Heart left ventricle (tissue), 16 donors: ENCODE results near the gene LCP2. TPM values are rescaled to one million over a fixed set of nuclear protein-coding genes. Genes with fewer than 3 reads are reported as not detected.

Experiments used
- ATAC-seq, 4 donors: fragments of 200-7000 bp; cut with Tn5 transposase; one replicate each; pipeline ENCODE4 v1.9.1; 2020 to 2022; ENCODE audit warnings: moderate library complexity in 4 of 4, mild to moderate bottlenecking in 3 of 4, moderate number of reproducible peaks in 1 of 4
- DNase-seq, 5 donors: peaks; one replicate each; pipeline ENCODE4 v3.0.0-alpha.2; 2020
- H3K27ac ChIP-seq, 12 donors: fragments of 200-600 bp; sonication (generic) in 4 of 12; one replicate each; pipeline versions ENCODE4 v1.5.0 to v1.8.0; 2016 to 2022; ENCODE audit warnings: mild to moderate bottlenecking in 2 of 12
- H3K27me3 ChIP-seq, 9 donors: fragments of 200-600 bp; sonication (generic) in 2 of 9; one replicate each; pipeline versions ENCODE4 v1.5.1 to v1.8.0; 2016 to 2022; ENCODE audit warnings: mild to moderate bottlenecking in 3 of 9
- H3K36me3 ChIP-seq, 9 donors: fragments of 200-600 bp; sonication (generic) in 2 of 9; one replicate each; pipeline versions ENCODE4 v1.5.0 to v1.8.0; 2018 to 2022; ENCODE audit warnings: mild to moderate bottlenecking in 2 of 9
- H3K4me1 ChIP-seq, 12 donors: fragments of 200-600 bp; sonication (generic) in 4 of 12; one replicate each; pipeline versions ENCODE4 v1.5.0 to v1.8.0; 2016 to 2022; ENCODE audit warnings: mild to moderate bottlenecking in 3 of 12
- H3K4me3 ChIP-seq, 12 donors: fragments of 200-600 bp; sonication (generic) in 4 of 12; one replicate each; pipeline versions ENCODE4 v1.5.0 to v1.8.0; 2017 to 2022; ENCODE audit warnings: mild to moderate bottlenecking in 9 of 12, moderate library complexity in 4 of 12
- H3K9me3 ChIP-seq, 12 donors: fragments of 200-600 bp; sonication (generic) in 4 of 12; one replicate each; pipeline versions ENCODE4 v1.5.0 to v1.8.0; 2016 to 2022; ENCODE audit warnings: mild to moderate bottlenecking in 1 of 12
- CTCF ChIP-seq, 12 donors: fragments of 200-600 bp; sonication (generic) in 4 of 12; IDR thresholded peaks; one replicate each; pipeline versions ENCODE4 v1.5.0 to v1.8.0; 2018 to 2022; ENCODE audit warnings: antibody characterized with exemption in 12 of 12, mild to moderate bottlenecking in 5 of 12
- POLR2A ChIP-seq, 2 donors: fragments of 450-650 bp; IDR thresholded peaks; one replicate each; pipeline ENCODE4 v1.6.1; 2017; ENCODE audit warnings: antibody characterized with exemption in 2 of 2, mild to moderate bottlenecking in 2 of 2, moderate library complexity in 2 of 2
- WGBS, 4 donors: extraction: QIAGEN DNeasy Blood & Tissue Kit in 2 of 4; methylation state at CpG; one replicate each; pipeline versions ENCODE4 v1.1.5 to v1.1.7; 2013 to 2018; 5-methylcytosine and 5-hydroxymethylcytosine counted together
- intact Hi-C, 10 donors: fragments of 100-400 bp; cut with DNase I; formaldehyde crosslinking; loops; one replicate each; pipeline versions ENCODE4 v1.11.1 to v1.14.2; 2022
- polyA plus RNA-seq, 2 donors: library from polyadenylated mRNA; stranded (reverse); fragments of 200-250 nt; gene quantifications; one replicate each; pipeline ENCODE4 v1.2.3, GENCODE V29; 2013
- total RNA-seq, 9 donors: library from RNA; depleted of rRNA in 2 of 9; stranded (reverse); fragments of >200 nt in 2 of 9; fragmentation: NEBNext Ultra II Directional in 3 of 9; extraction: Animal tissue kit (Norgen Biotek cat#: 25700) in 3 of 9; gene quantifications; one replicate each; pipeline versions ENCODE4 v1.1.0 to v1.2.4, GENCODE V29; 2016 to 2023
- donor health status: ischemic (EF 13 %, LVEDD 7.1; RV severe dilation, severe dysfunction).
- donor health status: healthy with polysubstance abuse.
- donor health status: DM: no; HTN: yes; CAD: no.
- donor health status: DM: no; HTN: no; CAD: no.
- donor health status: ischemic (EF 25% LVEDD 6.9; RV normal size, moderate dysfunction).
- donor health status: ischemic (EF 25% LVEDD 5.7; RV mildly dilated, moderate dysfunction).
- donor health status: healthy.
- donor health status: DM: yes; HTN: yes; CAD: no.
- donor health status: ischemic (EF 35%, LVEDD 5.7; RV mildly dilated, moderate dysfunction).
- donor health status: nonischemic (EF 11% LVEDD 7.7; RV severe dilation, severe dysfunction).
- donor health status: DM: yes; HTN: yes; CAD: no.
- donor health status: PGD.
- donor health status: ischemic (EF 29% LVEDD 5.4; RV normal size, mild dysfunction).
- donor health status: nonischemic (EF 23%, LVEDD 6.1; RV moderate dilation, normal function).

The LCP2 gene
- total and polyA plus RNA-seq, 11 donors, result 2.2 to 73.7 (median 4.6) TPM

- peak; percentile 70 to 82 (median 71) for DNase-seq
Observed at GRCh38 chr5:170225326-170226128, 72.0 kb downstream of the LCP2 start.

GRCh38 chr5:170223906-170224305 is 73.7 kb downstream of the LCP2 start:
- intact Hi-C loops, result loop anchor here in 3 of 10 donors (2.0 to 10.0 kb wide), 3 partner anchors 197 to 411 kb away; no protein-coding TSS in a partner anchor
- 72 to 85% (median 79%) methylated on average over 5 of the region's 5 CpGs for WGBS, 4 donors
- H3K36me3 ChIP-seq, result no peaks in the 10 kb centered on the region
- H3K27me3 ChIP-seq, result no peaks in the 10 kb centered on the region
- no peak overlapping the region for H3K4me3 ChIP-seq
- peak overlapping the region in 4 of 12 donors; percentile 4 to 69 (median 36) for H3K27ac ChIP-seq
- no peak for ATAC-seq
- H3K4me1 ChIP-seq, result peaks cover 0 to 34% (median 0%) of the 10 kb centered on the region in 12 donors
- DNase-seq, result no peak
- H3K9me3 ChIP-seq, result no peaks in the 10 kb centered on the region
- TF ChIP-seq CTCF (IDR thresholded peaks at IDR 0.05), result no peak

More at GRCh38 chr5:170225326-170226128, 72.0 kb downstream of the LCP2 start:
- TF ChIP-seq CTCF (IDR thresholded peaks at IDR 0.05) (peak; percentile 63 to 86 (median 78)), POLR2A (IDR thresholded peaks at IDR 0.05) (no peak)
- WGBS, 4 donors, result 52 to 58% (median 57%) methylated on average over 7 of the region's 7 CpGs
- Histone ChIP-seq H3K4me3 (no peak overlapping the region), H3K27me3 (no peaks in the 10 kb centered on the region), H3K36me3 (no peaks in the 10 kb centered on the region), H3K9me3 (no peaks in the 10 kb centered on the region), H3K4me1 (peaks cover 0 to 34% (median 0%) of the 10 kb centered on the region in 12 donors), H3K27ac (no peak overlapping the region)
- peak in 3 of 4 donors; percentile 73 to 82 (median 80) for ATAC-seq
- intact Hi-C loops, result loop anchor here (1.0 to 10.0 kb wide), 12 partner anchors 41 to 409 kb away; no protein-coding TSS in a partner anchor

- TF ChIP-seq CTCF (IDR thresholded peaks at IDR 0.05) (no peak), POLR2A (IDR thresholded peaks at IDR 0.05) (no peak)
- DNase-seq (peak in 1 of 5 donors; percentile 16), ATAC-seq (peak in 1 of 4 donors; percentile 60)
- Histone ChIP-seq H3K9me3 (no peaks in the 10 kb centered on the region), H3K36me3 (no peaks in the 10 kb centered on the region), H3K27ac (peak overlapping the region in 4 of 12 donors; percentile 6 to 69 (median 36)), H3K4me3 (no peak overlapping the region), H3K27me3 (no peaks in the 10 kb centered on the region), H3K4me1 (peaks cover 0 to 34% (median 0%) of the 10 kb centered on the region in 12 donors)
- intact Hi-C loops, result loop anchor here in 2 of 10 donors (10.0 kb wide), 2 partner anchors 401 to 411 kb away; no protein-coding TSS in a partner anchor
Observed at GRCh38 chr5:170223360-170223759, 74.2 kb downstream of the LCP2 start.

GRCh38 chr5:170221327-170221741 is 76.2 kb downstream of the LCP2 start:
- H3K27ac ChIP-seq, result peak overlapping the region in 3 of 12 donors; percentile 40 to 69 (median 65)
- 65 to 77% (median 67%) methylated on average over 6 of the region's 6 CpGs for WGBS, 4 donors
- no peaks in the 10 kb centered on the region for H3K9me3 ChIP-seq
- peaks cover 0 to 34% (median 0%) of the 10 kb centered on the region in 12 donors for H3K4me1 ChIP-seq
- intact Hi-C loops, result loop anchor here in 2 of 10 donors (10.0 kb wide), 2 partner anchors 403 to 413 kb away; no protein-coding TSS in a partner anchor
- ATAC-seq, result peak in 2 of 4 donors; percentile 56 to 65
- DNase-seq, result no peak
- H3K36me3 ChIP-seq, result no peaks in the 10 kb centered on the region
- peaks cover 0 to 3% (median 0%) of the 10 kb centered on the region in 9 donors for H3K27me3 ChIP-seq
- no peak for TF ChIP-seq CTCF (IDR thresholded peaks at IDR 0.05)
- TF ChIP-seq POLR2A (IDR thresholded peaks at IDR 0.05), result no peak
- no peak overlapping the region for H3K4me3 ChIP-seq
